Measurements from ENCODE around the gene TAF1A.
A peak's percentile ranks its signal among the peaks of the same experiment; 100 is the strongest.
"Not testable (repeated sequence)": the region's sequence is repeated elsewhere in the genome, so short reads cannot be mapped to it uniquely, and the experiment has no call there.

The TAF1A gene
- total RNA-seq: 4.9 to 11.2 (median 9.0) reads per million in 4 donors

- DNase-seq: peak; percentile 74 to 87 (median 82)
Measured at GRCh38 chr1:222589462-222590302, at the start of gene TAF1A. Gene TAF1A, minus strand, starts transcription at chr1:222589933.

- peak in 4 of 5 donors; percentile 33 to 80 (median 71) for DNase-seq
Measured at GRCh38 chr1:222634180-222635013, 44.7 kb upstream of the TAF1A start.

- no peak for DNase-seq
Measured at GRCh38 chr1:222632749-222633148, 43.0 kb upstream of the TAF1A start.

GRCh38 chr1:222631611-222632208, 42.0 kb upstream of the TAF1A start:
- DNase-seq: no peak

GRCh38 chr1:222629921-222630535, 40.3 kb upstream of the TAF1A start:
- no peak for DNase-seq

- DNase-seq: no peak
Measured at GRCh38 chr1:222627232-222627631, 37.5 kb upstream of the TAF1A start.

- DNase-seq: no peak
Measured at GRCh38 chr1:222624214-222624613, 34.5 kb upstream of the TAF1A start.

- no peak for DNase-seq
Measured at GRCh38 chr1:222623458-222623857, 33.7 kb upstream of the TAF1A start.

GRCh38 chr1:222622765-222623164, 33.0 kb upstream of the TAF1A start:
- no peak for DNase-seq

GRCh38 chr1:222620566-222620965, 30.8 kb upstream of the TAF1A start:
- no peak for DNase-seq

GRCh38 chr1:222618880-222619596, 29.3 kb upstream of the TAF1A start:
- peak in 1 of 5 donors; percentile 6 for DNase-seq

- peak; percentile 19 to 39 (median 30) for DNase-seq
Measured at GRCh38 chr1:222618001-222618879, 28.5 kb upstream of the TAF1A start, which contains the start of gene MIA3. Gene MIA3, plus strand, starts transcription at chr1:222618097. Its CDS starts 14 bp downstream, at chr1:222618111.

- DNase-seq: peak; percentile 91 to 96 (median 95)
Measured at GRCh38 chr1:222617367-222617951, 27.7 kb upstream of the TAF1A start.

GRCh38 chr1:222616525-222616924, 26.8 kb upstream of the TAF1A start:
- no peak for DNase-seq

- no peak for DNase-seq
Measured at GRCh38 chr1:222613627-222614026, 23.9 kb upstream of the TAF1A start.

GRCh38 chr1:222610728-222611127, 21.0 kb upstream of the TAF1A start:
- DNase-seq: no peak

- DNase-seq: not testable (repeated sequence)
Measured at GRCh38 chr1:222609111-222609510, 19.4 kb upstream of the TAF1A start.

GRCh38 chr1:222606757-222607156, 17.0 kb upstream of the TAF1A start:
- no peak for DNase-seq

GRCh38 chr1:222601257-222601656, 11.5 kb upstream of the TAF1A start:
- no peak for DNase-seq

- DNase-seq: no peak
Measured at GRCh38 chr1:222600281-222600680, 10.5 kb upstream of the TAF1A start.

Measured in T-helper 1 cell (primary cell).